ENCODE data around the gene NINJ1. TPM values are rescaled to one million over a fixed set of nuclear protein-coding genes. Genes with fewer than 3 reads are reported as not detected.
"Not testable (repeated sequence)": the region's sequence is repeated elsewhere in the genome, so short reads cannot be mapped to it uniquely, and the experiment has no call there.

NINJ1 gene
- total RNA-seq, 1 donor from 2014 or later, result 23.8 TPM

DNA sequence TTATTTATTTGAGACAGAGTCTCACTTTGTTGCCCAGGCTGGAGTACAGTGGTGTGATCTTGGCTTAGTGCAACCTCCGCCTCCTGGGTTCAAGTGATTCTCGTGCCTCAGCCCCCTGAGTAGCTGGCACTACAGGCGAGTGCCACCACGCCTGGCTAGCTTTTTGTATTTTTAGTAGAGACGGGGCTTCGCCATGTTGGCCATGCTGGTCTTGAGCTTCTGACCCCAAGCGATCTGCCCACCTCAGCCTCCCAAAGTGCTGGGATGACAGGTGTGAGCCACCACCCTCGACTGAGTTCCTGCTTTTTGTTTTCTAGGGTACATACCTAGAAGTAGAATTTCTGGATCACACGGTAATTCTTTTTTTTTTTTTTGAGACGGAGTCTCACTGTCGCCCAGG is 33.0 kb downstream of the NINJ1 start:
- DNase-seq (ENCODE audit: low spot score), result not testable (repeated sequence)

DNA sequence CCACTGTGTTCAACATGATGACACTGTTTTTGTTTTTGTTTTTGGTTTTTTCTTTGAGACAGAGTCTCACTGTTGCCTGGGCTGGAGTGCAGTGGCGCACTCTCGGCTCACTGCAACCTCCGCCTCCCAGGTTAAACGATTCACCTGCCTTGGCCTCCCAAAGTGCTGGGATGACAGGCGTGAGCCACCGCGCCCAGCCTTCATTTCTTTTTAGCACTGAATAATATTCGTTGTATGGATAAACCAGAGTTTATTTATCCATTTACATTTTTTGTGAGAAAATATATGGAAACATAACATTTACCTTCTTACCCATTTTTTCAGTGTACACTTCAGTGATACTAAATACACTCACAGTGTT is 33.8 kb downstream of the NINJ1 start:
- DNase-seq (ENCODE audit: low spot score), result no peak

DNA sequence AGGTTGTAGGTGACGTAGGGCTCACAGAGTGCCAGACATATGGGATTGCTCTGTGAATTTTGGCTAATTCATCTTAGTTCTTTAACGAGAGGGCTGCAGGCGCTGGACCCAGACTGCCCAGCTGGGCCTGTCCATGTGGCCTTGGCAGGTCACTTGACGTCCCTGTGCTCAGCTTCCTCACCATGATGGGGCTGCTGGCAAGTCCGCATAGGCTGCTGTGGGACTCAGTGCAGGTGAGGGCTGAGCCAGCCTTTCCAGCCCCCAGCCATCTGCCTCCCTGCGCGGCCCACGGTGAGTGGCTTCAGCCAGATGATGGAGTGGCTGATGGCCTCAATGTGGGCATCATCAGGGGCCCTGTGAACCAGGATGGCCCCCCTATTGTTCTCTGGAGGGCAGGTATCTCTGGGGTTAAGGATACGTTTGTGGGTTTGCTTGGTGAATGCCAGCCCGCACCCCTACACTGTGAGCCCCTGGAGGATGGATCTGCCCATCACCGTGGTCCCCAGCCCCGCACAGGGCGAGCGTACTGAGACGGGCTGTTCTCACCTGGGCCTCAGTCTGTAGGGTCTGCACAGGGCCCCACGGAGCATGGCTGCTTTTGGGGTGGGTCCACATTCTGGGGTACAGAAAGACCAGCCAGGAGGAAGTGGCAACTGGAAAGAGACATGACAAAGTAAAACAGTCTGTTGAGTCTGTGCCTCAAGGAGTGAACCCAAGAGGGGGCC is 34.3 kb downstream of the NINJ1 start:
- DNase-seq (ENCODE audit: low spot score), result no peak

DNA sequence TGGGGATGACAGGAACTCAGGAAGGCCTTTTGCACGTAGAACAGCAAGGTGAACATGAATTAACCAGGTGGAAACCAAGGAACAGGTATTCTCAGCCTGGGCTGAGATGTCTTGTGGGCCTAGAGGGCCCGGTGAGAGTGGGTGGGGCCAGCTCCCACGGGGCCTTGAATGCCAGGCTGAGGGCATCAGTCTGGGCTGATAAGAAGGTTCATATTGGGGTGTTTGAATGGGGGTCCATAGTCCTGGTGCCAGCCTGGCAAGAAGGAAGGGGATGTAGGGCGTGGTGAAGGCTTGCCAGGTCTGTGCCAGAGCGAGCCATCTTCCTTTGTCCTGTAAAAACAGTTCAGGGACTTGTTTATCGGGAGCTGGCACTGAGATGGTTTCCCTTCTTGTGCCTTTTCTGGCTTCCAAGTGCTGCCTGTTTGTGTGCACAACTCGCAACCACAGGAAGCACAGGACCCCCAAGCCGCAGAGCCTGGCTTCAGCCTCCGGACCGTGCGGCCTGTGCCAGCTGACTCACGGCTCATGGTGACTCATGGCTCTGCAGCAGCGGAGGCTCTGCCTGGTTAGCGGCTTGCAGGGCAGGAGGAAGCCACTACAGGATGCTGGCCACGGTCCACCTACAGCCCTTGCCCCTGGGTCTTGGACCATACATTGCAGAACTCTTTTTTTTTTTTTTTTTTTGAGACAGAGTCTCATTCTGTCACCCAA is 35.7 kb downstream of the NINJ1 start:
- peak; percentile 84 for DNase-seq (ENCODE audit: low spot score)

DNA sequence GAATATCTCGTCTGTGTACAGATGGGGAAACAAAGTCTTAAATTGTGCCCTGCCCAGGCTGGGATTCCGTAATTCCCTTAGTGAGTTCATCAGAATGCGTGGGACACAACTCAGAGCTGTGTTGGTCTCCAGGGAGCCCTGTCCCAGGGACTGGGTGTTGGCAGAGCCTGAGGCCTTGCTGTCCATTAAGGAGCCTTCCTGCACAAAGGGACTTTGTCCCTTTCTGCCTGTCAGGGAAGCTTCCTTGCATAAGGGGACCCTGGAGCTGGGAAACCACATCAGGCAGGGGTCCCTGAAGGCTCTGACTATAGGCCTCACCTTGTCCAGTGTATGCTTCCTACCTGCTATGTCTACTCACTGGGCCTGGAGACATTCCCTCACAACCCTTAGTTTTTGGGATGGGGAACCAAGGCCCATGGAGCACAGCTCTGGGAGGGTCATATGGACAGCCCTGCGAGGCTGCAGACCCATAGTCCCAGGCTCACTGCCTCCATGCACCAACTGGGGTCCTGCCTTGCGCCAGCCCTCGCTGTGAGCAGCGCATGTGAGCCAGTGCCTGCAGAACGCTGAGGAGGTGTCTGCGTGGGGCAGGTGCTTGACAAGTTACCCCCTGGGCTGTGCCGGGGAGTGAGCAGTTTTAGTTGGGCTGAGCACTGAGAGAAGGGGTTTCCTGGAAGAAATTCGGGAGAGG is 36.4 kb downstream of the NINJ1 start:
- DNase-seq (ENCODE audit: low spot score), result no peak

DNA sequence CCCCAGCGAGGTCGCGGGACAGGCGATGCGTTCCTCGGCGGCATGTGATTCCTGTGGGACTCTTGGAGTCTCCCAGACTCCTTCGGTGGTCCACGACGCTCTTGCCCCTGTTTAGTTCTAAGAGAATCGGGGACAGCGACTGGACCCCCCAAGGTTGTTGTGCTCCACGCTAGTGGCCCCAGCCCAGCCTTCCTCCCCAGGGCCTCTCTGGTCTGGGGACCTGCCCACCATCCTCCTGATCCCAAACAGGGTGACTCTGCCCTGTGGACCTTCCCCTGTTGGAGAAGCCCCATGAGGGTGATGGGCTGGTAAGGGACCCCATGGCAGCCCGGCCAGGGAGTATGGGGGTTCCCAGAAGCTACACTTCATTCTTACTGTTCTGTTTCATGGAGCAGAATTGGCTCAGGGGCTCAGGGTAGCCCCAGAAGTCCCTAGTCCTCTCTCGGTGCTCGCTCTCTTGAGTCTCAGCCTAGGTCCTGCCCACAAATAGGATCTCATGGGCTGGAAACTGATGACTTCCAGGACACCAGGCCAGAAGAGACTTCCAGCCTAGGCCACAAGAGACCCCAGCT is 37.2 kb downstream of the NINJ1 start:
- no peak for DNase-seq (ENCODE audit: low spot score)

DNA sequence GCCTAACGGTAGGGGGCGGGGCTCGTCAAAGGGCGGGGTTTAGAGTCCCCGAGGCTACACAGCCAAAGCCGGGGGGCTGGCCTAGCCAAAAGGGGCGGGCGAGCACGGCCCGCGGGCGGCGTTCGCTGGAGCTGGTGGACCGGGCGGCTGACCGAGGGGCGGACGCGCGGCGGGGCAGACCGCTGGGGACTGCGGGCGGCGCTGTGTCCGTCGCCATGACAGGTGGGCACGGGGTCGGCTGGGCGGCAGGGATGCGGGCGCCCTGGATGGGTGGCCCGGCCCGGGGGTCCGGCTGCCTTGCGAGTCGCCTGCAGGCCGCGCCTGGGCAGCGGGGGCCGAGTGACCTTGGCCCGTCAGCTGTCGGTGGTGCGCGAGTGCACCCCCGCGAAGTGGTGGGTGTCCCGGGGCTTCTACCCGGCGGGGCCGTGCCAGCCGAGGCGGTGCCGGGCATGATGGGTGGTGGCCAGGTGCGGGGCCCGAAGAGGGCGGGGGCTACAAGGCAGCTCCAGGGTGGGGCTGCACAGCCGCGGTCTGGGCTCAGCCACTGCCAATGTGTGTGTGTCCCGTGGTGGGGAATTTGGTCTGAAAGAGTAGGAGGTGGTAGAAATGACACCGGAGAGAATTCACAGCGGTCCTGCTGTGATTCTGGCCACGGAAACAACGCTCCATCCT is 37.8 kb downstream of the NINJ1 start, which contains the start of gene CARD19:
Gene CARD19 (plus strand): TSS at position 87 of the 672 bp plus-strand sequence. CDS start 129 bp downstream, at position 216.
- peak; percentile 42 for DNase-seq (ENCODE audit: low spot score)

DNA sequence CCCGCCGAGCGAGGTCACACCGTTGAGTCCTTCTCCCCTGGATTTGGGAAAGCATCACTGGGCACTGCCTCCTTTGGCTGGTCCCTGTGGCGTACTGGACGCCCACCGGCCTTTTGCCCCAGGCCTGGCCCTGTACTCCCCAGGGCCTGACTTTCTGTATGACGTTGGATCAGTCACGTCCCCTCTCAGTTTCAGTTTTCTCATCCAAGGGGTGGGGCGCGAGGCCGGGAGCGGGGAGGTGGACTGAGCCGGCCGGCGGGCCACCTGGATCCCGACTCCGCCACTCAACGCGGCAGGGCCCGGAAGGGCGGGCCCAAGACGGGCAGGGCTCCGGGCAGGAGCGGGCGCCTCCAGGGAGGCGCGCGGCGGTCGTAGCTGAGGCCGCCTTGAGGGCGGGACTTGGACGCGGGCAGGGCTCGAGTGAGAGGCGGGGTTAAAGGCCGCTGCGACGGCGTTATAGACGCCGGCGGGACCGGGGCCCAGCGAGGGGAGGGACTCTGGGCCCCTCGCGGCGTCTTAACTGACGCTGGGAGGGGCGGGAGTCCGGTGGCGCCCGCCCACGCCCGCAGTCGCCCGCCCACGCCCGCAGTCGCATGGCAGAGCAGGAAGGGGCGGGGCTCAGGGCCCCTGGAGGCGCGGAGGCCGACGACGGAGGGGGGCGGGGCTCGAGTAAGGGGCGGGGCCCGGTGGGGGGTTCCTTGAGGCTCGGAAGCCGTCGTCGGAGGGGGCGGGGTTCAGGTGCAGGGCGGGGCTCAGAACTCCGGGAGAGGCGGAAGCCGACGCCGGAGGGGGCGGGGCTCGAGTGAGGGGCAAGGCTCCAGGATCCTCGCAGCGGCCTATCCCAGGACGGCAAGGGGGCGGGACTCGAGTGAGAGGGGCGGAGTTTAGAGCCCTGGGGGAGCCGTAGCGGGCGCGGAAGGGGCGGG is 38.6 kb downstream of the NINJ1 start:
- peak; percentile 100 for DNase-seq (ENCODE audit: low spot score)

DNA sequence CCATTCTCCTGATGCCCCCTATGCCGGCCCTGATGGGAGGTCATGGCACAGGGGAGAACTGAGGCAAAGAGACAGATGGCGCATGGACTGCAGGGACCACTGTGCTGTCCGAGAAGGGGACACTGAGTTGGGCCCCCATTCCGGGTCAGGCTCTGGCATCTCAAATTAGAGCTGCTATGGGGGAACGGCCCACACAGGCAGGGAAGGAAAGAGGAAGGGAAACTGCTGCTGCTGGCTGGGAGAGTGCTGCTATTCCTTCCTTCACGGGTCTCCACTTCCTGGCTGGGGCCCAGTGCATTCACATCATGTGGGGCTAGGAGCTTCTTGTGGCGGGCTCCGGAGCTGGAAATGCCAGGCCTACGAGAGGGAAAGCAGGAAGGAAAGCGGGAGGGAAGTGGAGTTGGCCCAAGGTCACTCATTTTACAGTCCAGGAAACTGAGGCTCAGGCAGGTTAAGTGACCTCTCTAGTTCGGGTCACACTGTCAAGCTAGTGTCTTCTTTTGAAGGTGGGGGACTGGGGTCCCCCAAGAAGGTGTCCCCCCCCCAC is 39.3 kb downstream of the NINJ1 start:
- peak; percentile 70 for DNase-seq (ENCODE audit: low spot score)

DNA sequence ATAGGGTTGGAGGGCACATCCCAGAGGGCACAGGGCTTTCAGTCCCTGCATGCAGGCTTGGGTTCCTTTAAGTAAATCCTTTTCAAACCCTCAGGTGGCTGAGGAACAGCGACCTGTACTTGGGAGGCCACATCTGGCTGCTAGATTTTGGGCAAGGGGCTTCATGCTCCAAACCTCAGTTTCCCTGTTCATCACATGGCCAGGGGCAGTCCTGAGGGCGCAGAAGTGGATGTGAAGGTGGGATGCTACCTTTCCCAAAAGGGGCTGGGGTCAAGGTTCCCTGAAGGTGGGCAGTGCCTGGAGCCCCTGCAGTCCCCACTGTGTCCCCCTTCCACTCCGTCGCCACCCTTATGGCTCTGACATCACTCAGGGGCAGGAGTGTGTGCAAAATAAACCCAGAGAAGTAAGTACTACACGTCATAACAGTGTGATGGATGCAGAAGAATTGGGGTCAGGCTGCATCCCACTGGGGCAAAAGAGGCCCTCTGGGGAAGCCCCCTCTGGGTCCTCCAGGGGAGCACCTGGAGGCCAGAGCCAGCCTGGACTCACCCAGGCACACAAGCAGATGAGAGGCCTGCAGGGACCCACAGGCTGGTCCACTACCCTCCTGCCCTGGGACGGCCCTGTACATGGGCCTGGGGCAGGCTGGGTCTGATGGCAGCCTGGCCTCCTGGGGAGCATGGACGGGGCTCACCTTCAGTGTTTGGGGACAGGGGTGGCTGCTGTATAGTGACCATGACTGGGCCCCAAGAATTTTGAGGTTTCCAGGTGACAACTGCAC is 40.0 kb downstream of the NINJ1 start:
- DNase-seq (ENCODE audit: low spot score), result no peak

DNA sequence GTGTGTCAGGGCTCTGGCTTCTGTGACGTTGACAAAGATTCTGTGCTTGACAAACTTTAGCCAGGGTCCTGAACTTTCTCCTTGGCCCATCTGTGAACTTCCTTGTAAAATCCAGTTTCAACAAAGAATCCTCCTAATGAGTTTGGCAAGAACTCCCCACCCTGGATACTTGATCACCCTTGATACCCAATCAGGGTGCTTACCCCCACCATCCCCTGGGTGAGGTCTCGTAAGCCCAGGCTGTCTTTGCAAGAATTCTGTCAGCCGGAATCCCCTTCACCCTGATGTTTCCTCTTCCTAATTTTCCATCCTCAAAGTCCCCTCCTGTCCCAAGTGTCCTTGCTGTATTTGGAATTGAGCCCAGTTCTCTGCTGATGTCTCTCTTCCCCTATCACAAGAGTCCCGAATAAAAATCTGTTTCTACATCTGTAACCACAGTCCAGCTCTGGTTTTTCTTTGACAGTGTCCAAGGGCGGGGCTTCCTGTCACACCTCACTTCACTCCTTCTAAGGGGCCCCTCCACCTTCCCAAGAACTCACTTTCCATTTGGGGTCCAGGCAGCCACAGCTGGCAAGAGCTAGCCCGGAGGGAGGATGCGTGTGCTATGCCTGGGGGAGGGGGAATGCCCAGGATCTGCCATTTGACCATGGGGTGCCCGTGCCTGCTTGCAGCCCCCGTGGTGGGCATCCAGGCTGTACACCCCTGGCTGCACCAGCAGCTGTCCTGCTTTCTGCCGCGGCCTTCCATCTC is 40.7 kb downstream of the NINJ1 start:
- peak; percentile 38 for DNase-seq (ENCODE audit: low spot score)

DNA sequence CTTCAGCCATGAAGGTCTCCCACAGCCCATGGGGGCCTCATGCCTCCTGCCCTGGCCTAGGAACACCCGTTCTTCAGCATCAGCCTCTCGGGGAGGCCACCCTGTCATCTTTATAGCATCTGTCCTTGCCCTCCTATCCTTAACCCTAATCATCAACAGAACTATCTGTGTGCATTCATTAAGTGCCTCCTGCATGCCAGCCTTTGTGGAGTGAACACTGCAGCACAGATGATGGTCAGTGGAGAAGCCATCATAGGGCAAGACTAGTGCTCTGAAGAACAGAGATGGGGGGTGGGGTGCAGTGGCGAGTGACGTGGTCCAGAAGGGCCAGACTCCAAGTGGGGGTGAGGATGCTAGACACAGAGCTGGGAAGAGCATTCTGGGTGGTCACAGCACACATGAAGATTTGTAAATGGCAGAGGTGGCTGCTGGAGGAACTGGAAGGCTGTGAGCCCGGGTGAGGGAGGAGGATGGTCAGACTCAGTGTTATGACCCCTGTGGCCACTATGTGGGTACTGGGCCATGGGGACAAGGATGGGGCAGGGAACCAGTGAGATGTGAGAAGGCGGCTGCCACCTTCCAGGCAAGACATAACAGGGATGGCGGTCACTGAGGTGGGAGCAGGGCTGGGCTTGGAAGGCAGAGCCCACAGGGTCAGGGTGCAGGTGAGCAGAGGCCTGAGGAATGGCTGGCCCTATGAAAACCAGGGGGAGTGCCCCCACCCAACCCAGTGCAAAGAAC is 41.6 kb downstream of the NINJ1 start:
- DNase-seq (ENCODE audit: low spot score), result no peak

DNA sequence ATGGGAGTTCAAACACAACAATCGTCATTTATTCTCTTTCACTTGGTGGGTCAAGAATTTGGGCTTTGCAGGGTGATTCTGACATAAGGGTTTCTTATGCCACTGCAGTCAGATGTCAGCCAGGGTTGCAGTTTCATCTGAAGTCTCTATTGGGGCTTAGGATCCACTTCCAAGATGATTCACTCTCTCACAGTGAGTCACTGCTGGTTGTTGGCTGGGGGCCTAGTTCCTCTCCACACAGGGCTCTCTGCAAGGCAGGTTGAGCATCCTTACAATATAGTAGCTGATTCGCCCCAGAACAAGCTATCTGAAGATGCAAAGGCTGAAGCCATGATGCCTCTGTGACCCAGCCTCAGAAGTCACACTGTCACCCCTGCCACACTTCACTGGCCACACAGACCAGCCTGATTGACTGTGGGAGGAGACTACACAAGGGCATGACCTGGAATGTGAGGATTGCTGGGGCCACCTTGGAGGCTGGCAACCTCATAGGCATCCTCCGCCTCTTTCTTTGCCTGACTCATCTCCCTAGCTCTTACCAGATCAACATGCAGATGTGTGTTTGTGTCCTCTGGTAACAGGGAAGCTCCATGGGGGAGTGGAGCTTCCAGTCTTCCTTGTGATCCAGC is 42.5 kb downstream of the NINJ1 start:
- DNase-seq (ENCODE audit: low spot score), result peak; percentile 45

DNA sequence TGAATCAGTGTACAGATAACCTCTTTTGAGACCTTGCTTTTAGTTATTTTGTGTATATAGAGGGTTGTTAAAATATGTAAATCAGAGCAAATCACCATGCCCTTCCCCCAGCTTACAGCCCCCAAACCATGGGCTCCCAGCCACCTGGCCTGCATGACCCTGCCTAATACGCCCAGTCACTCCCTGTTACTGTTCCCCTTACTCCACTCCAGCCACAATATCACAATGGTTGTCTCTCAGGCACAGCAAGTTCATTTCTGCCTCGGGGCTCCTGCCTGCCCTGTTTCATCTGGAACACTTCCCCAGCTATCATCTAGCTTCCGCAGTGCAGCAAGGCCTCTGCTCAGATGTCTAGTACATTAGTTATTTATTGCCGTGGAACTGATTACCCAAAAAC is 43.0 kb downstream of the NINJ1 start:
- peak; percentile 15 for DNase-seq (ENCODE audit: low spot score)

DNA sequence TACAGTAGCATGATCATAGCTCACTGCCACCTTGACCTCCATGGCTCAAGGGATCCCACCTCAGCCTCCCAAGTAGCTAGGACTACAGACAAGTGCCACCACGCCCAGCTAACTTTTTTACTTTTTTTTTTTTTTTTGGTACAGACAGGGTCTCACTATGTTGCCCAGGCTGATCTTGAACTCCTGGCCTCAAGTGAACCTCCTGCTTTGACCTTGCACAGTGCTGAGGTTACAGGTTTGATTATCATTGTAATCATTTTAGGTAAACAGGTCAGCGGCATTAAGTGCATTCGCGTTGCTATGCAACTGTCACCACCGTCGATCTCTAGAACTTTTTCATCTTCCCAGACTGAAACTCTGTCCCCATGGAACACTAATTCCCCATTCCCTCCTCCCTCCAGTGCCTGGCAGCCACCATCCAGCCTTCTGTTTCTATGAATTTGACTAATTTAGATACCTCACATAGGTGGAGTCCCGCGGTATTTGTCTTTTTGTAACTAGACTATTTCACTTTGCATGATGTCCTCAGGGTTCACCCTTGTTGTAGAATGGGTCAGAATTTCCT is 43.9 kb downstream of the NINJ1 start:
- no peak for DNase-seq (ENCODE audit: low spot score)

DNA sequence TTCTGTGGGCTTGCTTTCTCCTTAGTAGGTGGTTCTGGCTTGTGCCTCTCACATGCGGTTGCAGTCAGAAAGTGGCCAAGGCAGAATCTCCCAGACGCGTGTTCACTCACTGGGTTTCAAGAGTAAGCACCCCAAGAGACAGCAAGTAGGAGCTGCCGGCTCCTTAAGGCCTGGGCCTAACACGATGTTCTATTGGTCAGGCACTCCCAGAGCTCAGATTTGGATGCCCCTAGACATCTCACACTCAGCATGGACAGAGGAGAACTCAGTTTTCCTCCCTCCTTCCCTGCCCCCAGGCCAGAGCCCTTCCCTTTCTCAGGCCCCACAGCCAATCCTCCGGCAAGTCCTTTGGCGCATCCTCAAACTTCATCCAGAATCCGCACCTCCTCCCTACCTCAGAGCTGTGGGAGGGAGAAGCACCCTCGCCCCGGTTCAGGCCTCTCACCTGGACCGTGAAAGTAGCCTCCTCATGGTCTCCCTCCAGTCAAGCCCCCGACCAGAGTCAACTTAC is 44.5 kb downstream of the NINJ1 start:
- no peak for DNase-seq (ENCODE audit: low spot score)

DNA sequence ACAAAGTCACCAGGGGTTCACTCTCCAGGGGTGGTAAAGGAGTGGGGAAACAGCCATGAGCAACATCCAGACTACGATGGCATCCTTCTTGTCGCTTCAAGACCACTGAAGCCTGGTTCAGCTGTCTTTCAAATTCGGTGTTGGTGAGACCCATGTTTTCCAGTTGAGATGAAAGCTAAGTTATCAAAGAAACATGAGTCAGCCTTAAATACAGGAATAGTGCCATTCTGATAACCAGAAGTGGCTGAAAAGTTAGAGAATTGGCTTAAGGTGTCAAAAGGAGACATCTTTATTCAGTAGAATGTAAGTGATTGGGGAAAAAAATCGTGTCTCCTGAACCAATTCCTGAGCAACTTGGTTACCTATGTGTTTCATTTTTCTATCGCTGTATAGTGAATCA is 45.0 kb downstream of the NINJ1 start:
- DNase-seq (ENCODE audit: low spot score), result no peak

Measured in umbilical cord (tissue), 2 donors.